Activated gamma-delta T cell treated with Interleukin-2 at 50 U/mL for 16 hours (primary cell): ENCODE data around the gene TSTD1.

Source experiments
- DNase-seq: peaks from one replicate; pipeline ENCODE4 v3.0.0-alpha.2; 2020

The TSTD1 gene, protein sequence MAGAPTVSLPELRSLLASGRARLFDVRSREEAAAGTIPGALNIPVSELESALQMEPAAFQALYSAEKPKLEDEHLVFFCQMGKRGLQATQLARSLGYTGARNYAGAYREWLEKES

DNA sequence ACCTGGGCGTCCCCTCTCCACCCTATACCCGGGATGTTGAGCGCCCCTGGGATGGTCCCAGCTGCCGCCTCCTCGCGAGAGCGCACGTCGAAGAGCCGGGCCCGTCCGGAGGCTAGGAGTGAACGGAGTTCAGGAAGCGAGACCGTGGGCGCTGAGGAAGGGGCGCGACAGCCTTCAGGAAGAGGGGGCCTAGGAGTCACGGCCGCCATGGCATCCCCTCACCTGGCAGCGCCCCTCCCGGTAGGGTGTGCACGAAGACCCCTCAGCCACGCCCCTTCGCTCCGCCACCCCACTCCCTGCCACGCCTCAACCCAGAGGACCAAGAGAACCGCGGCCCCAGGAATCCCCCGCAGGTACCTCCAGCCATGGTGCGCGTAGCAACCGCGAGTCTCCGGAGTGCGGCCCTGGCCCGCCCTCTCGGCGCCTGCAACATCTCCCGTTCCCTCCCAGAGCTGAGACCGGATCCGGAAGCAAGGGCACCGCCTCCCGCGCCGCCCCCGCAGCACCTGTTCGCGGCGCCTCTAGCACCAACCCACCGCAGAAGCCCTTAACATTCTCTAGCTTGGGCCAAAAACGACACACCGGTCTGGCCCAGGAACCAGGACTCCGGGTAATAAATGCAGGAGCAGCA, at the start of gene TSTD1:
TSS of gene TSTD1 (minus strand) at position 442 of the 631 bp plus-strand sequence. CDS start at position 367, 75 bp downstream.
- peak; percentile 83 for DNase-seq

DNA sequence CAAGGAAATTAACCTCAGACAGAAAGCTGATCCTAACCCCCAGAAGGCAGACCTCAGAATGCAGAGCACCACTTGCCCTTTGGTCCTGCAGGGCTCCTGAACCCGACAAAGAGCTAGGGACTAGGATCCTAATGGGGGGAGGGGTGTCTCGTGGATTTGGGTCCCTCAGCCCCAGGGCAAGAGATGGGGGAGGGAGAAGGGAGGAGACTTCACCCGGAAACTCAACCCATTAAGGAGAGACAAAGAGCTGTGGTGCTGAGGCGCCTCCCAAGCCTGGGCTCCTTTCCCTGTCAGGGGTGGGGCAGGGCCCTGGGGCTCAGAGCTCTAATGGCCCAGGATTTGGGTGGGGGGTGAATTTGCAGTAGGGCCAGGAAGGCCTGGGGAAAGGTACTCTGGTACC, 47.7 kb upstream of the TSTD1 start:
- DNase-seq, result no peak

DNA sequence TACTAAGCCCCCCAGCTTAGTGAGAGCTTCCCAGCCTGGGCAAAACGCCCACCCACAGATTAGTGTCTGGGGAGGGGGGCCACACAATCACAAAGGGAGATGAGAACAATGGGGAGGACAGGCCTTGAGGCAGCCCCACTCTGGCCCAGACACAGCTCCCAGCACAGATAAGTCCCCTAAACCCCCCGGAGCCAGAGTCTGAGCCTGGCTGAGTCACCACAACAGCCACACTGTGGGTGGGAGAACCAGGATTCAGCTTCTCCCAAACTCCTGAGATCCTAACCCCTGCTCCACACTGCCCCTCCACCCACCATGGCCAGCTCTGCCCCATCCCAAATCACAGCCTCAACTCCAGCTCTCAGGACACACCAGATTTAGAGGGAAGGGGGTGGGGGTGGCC, 46.4 kb upstream of the TSTD1 start:
- no peak for DNase-seq

DNA sequence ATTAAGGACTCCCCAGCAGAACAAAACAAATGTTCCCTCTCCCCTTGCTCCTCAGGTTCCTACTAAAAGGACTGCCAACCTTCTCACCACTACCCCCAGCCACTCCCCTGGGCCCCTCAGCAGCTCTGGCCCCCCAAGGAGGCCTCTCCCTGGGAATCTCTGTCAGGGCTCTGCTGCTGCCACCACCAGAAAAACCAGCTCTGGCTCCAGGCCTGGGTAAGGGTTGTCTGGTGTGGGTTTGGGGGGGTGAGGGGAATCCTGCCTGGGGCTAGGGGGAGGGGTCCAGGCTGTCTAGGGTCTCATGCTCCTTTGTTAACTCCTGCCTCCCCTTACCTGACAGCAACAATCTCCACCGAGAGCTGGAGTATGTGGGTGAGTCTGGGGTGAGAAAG, 45.8 kb upstream of the TSTD1 start:
- DNase-seq, result no peak

DNA sequence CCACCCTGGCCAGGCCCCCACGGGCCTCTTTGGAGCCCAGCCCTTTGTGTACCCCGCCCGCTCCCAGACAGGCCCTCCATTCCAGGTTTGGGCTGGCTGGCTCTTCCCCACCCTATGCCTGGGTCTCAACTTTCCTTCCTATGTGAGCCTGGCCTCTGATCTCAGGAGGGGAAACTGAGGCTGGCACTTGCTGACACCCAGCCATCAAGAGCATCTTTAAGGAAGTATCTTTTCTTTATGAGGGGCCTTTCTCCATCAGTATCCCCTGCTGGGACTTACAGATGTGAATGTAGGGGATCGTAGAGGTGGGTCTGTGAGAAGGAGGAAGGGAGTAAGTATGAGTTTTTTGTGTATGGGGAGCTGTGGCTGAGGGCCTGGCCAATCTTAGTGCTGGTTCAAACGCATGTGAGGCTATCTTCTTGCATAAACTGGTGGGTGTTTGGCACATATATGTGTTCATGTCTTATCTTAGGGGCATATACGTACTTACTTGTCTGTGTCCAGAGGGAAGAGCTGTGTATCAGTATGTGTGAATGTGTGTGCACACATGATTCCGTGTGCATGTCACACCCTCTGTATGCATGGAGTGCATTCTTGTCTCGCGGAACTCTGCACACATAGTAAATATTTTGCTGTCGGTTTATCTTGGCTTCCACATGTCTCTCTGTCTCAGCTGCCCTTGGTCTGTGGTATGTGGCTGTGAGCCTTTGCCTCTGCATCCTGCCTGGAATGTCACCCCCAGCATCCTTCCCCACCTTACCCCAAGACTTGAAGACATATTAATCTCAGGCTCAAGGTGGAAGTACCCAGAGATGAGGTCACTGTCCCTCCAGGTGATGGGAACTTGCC, 45.2 kb upstream of the TSTD1 start:
- no peak for DNase-seq

DNA sequence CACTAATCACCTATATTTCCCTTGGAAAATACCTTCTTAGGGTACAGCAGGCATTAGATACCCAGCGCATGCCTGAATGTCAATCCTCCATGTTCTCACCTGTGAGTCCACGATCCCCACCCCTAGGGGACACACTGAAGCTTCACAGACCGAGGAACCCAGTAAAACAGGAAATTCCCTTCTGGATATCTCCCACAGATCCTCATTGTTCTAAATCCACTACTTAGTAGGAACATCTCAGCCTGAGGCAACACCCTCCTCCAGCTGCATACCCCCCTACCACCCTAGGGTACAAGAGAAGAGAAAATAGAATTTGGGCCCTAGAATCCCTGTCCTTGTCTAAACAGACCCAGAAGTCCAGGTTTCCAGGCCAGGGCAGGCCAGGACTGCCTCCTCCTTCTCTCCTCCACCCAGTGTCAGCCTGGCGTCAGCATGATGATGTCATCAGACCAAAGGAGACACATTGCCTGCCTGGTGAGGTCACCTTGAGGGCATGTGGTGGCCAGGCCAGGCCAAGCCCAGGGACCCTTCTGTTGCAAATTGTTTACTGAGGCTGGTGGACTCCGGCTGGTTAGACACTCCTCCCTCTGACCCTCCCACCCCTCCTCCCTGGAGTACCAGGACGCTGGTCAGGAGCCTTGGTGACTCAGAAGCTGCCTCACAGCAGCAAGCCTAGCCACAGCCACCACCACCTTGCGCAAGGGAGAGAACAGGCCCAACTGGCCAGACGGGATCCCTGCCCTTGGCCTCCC, 44.4 kb upstream of the TSTD1 start:
- no peak for DNase-seq

DNA sequence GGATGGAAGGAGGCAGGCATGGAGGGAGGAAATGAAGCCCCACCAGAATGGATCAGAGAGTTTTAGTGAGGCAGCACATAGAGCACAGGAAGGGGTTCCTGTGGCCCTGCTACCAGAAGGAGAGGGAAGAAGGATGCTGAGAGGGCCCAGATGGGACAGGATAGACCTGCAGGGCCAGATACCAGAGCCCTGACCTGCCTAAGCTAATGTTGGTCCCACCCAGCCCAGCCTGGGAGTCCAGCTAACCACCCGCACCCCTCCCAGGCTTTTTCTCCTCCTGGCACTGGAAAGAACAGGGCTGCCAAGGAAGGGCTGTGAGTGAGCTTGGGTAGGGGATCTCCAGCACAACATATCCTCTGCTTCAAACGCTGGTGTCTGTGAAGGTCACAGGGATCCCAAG, 43.7 kb upstream of the TSTD1 start:
- no peak for DNase-seq

DNA sequence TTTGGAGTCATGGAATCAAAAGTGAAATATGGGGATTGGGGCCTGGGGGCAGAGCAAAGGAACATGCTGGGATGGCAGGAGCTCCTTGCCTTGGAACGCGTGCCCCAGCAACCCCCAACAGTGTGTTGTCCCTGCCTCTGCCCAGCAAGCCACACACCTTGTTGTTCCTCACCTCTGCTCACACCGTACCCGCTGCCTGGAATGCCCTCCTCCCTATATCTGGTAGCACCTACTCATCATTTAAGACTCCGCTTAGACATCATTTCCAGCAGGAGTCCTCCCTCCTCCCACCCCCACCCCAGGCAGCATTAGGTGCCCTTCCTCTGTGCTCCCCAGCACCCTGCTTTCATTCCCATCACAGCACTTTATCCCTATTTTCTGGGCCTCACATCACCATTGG, 42.8 kb upstream of the TSTD1 start:
- DNase-seq, result no peak

DNA sequence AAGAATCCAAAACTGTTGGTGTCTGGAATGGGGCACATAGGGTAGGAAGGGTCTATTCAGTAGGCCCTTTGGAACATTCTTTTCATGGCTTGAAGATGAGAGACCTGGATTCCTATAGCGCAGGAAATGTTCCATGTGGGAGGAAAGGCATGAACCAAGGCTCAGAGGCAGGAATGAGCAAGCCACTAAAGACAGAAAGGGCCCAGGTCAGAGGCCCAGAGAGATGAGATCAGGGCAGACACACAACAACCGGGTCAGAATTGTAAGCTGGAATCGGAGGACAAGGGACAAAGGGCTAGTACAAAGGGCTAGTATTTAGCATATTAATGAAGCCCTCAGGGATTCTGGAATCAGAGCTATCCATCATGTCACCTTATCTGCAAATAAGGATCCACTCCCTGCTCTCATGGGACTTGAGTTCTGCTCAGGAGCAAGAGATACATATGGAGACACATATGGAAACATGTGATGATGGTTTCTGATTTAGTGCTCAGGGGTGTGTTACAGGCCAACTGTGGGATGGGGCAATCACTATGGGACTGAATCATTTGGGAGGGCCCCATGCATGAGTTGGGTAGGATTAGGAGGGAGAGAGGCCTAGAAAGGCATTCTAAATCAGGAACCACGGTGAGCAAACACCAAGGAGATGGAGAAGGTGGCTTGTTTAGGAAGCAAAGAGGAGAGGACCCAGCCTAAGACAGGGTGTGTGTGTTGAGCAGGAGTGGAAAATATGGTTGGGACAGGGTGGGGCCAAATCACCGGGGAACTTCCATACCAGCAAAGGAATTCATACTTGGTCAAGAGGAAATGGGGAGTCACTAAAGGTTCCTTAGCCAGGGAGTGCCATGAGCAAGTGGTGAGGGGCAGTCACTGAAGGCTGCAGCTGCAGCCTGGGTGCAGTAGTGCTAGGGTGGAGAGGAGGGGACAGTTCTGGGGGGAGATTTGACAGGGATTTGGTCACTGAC, 42.0 kb upstream of the TSTD1 start:
- DNase-seq, result no peak

DNA sequence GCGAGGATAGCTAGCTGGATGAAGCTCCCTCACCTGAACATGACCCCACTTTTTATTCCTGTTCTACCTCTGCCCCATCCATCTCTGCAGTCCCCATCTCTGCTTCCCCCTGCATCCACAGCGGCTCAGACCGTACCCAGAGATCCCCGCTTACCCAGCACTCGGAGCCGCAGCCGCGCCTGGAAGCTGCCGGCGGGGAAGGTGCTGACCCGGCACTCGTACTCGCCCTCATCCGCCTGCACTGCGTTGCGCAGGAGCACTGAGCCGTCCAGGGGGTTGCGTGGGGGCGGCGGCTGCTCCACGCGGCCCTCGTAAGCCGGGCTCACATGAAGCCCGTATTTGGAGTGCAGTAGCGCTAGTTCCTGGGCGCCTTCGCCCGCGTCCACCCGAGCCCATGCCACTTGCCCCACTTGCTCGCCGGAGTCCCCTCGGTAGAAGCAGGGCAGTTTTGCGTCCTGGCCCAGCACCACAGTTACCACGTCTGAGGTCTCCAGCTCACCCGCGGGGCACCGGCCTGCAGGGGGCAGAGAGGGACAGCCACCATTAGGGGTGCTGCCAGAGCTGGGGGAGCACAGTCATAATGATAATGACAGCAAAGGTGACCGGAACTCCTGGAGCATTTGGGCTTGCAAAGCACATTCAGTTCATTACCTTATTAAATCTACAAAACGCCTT, 40.8 kb upstream of the TSTD1 start:
- no peak for DNase-seq

DNA sequence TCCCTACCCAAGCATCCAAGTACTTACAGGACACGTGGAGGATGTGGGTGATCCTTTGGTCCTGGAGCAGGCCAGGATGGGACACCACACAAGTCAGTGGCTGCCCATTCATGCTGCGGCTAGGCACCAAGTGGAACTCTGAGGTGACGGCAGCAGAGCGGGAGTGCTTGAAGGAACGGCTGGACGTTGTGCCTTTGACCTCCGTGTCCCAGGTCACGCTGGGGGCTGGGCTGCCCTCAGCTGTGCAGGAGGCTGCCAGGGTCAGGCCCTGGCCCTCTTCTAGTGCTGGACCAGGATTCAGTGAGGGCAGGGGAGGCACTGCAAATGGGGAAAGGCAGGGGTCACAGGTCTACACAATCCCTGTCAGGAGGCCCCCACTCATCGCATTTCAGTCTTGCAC, 38.7 kb upstream of the TSTD1 start:
- DNase-seq, result no peak

DNA sequence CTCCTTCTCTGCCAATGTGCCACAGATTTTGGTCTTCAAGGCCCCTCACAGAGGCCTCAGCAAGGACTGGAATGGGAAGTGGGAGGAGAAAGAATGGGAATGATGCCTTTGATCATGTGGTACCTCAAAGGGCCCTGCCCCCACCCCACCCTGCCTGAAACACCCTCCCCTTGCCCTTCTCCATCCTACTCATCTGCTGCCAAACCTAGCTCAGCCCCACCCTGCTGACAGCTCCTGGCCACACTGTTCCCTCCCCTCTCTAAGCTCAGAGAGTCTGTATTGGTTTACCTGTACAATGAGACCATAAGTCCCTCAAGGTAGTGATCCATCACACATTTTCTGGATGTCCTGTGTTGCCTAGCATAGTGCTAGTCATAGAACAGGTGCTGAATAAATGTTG, 37.6 kb upstream of the TSTD1 start:
- DNase-seq, result no peak

DNA sequence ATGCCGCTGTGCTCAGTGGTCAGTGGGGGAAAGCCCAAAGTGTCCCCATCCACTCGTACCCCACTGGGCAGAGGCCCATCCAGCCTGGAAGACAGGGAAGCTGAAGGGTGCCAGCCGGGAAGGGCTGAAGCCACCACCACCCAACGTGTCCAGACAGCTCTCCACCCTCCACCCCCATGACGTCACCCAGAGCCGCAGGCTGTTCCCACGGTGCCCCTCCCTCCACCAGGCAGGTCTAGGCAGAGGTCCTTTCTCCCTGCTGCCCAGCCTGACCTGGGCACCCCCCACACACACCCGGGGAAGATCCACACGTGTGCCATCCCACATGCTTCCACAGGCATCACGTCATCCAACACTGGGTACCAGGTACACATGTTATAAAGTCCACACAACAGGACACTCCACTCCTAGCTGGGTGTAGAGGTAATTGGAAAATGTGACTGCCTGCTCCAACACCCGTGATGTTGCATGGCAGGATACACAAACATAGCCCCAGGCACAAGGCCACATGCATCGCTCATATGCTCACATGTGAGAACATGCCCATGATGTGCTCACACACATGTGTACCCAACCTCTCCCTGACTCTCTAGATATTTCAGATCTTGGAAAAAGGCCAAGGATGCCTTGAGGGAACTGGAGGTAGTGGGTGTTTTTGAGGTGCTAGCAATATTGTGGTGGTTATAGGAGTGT, 36.1 kb upstream of the TSTD1 start:
- no peak for DNase-seq

DNA sequence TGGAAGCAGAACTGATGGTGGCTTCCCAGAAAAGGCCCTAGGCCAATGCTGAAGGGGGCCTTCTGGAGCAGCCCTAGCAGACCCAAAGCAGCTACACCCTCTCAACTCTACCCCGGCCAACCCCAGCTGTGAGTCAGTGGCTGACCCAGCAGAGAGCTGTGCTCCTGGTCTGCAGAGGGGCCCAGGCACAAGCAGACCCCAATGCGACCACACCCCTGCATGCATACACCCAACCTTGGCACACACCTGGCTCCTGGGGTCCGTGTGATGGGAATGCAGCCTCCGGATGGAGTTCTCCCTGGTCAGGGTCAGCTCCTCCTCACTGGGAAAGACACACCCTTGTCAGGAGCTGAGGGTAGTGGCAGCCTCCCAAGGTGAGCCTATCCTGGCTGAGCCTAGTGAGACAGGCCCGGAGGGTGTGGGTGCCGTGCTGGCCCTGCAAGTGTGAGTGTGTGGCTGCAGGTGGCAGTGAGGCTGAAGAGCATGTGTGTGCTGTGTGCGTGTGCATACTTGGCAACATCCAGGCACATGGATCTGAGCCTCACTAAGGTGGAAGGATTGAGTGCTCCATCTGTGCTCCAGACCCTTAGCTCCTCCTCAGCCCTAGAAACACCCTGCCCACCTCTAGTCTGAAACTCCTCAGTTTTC, 34.8 kb upstream of the TSTD1 start:
- no peak for DNase-seq

DNA sequence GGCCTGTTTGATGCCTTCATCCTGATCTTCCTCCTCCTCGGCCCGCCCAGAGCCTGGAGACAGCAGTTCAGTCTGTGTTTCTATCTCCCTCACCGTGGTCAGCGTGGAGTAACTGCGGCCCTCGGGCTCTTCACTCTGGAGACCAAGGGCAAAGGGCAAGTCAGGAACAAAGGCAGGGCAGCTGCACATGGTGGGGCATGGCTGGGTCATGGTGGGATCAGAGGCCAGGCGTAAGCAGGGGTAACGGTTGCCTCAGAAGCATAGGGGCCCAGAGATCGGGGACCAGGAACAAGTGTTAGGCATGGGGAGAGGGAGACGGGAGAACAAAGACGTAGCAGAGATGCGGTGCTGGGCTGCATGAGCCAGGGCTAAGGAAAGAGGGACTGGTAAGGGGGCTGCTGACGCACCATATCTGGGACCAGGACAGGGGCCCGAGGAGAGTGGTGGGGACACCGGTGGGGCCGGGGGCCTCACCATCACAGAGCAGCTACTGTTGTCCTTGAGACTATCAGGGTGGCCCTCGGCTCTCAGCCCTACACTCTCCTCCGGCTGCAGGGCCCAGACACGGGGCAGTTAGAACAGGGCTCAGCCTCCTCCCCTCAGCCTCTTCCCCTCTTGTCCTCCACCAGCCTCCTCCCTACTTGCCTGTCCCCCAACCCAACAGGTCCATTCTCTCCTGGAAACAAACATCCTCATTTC, 34.1 kb upstream of the TSTD1 start:
- no peak for DNase-seq

DNA sequence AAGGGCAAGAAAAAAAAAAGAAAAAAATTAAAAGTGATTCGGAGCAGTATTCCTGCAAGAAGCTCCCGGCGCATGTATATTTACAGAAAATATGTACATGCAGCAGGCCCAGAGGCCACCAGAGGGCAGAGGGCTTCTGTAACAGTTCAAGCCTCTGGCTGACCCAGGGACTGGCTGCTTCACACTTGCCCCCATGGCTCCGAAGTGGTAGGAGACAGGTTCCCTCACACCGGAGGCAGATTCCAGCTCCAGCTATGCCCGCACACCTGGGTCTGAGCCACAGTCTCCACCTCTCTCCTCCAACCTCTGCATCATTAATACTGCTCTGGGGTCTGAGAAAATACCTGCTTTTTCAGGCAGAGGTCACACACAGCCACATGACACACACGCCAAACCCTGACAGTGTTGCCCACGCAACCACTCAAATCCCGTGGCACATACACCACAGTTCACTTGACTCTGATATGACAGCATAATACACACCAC, 33.2 kb upstream of the TSTD1 start:
- peak; percentile 51 for DNase-seq

DNA sequence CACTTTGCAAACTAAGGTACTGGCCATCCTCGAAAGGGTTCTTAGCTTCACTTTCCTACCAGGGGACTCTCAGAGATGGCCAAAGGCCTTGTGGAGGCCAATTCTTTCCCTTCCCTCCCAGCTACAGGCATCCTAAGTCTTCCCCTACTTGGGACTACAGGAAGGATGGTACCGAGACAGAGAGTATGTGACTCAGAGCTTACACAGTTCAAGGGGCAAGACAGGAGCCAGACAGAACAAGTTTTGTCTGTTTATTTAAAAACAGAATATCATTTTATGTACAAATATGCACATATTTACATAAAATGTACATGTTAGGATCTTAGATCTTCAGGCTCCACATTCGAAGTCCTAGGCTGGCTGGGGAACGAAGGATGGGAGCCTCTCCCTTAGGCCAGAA, 32.0 kb upstream of the TSTD1 start:
- no peak for DNase-seq

DNA sequence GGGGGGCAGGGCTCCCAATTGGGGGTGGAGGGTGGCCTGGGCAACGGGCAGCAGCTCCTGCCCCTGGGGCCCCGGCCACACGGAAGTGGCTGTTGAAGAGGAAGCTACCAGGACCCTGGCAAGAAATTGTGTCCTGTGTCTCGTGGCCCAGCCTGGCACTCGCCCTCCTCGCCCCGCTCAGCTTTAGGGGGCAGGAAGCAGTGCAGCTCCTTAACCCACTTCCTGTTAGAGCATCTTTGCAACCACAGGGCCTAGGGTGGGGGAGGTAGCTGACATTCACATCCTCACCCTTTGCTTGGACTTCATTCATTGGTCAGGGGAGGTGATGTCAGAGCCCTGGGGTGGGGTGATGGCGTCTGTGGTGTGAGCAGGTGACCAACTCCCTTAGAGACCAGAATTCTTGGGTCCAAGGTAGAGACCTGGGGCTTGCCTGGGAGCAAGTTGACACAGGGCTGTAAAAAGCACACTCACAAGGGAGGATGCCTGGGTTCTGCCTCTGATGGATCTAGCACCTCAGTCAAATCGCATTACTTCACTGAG, 31.0 kb upstream of the TSTD1 start, which contains the start of gene ARHGAP30:
TSS of gene ARHGAP30 (minus strand) at position 161 of the 540 bp plus-strand sequence. CDS start 267 bp downstream, outside the sequence.
- peak; percentile 86 for DNase-seq

DNA sequence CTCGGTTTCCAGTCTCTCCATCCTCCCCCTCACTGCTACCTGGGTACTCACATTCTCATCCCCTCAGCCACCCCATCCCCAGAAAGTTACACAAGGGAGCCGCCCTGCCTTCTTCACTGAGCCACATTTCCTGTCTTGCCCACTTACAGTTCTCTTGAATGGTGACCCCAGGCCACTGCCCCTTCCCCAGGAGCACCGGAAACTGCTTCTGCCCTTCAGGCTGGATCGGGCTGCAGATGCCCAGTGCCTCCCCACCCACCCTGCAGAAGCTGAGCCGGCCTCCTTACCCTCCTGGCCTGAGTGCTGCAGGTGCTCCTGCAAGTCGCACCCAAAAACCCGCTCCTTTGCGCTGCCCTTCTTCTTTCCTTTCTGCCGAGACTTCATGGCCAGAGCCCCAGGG, 30.5 kb upstream of the TSTD1 start:
- DNase-seq, result no peak
